Fibroblast of villous mesenchyme (primary cell): Measurements from ENCODE around the gene TET3. TPM values are rescaled to one million over a fixed set of nuclear protein-coding genes. Genes with fewer than 3 reads are reported as not detected.
A peak's percentile ranks its signal among the peaks of the same experiment; 100 is the strongest.

Source experiments
- DNase-seq: peaks from one replicate; pipeline ENCODE4 v3.0.0-alpha.2; 2010; ENCODE audit warnings: low read depth
- H3K4me3 ChIP-seq: 2 replicates; pipeline ENCODE4 v1.5.1; 2011; ENCODE audit warnings: low read depth, mild to moderate bottlenecking, low read length
- total RNA-seq: library from RNA; depleted of rRNA; stranded (reverse); fragments of >200 nt; gene quantifications from 2 replicates; pipeline ENCODE4 v1.2.3, GENCODE V29; 2012
- TF ChIP-seq, protein P1 (sequence below): IDR thresholded peaks from 2 replicates; pipeline ENCODE4 v1.5.1; 2012; ENCODE audit warnings: low read depth, mild to moderate bottlenecking, low read length; ENCODE audit not compliant: insufficient read depth

TET3 gene
- total RNA-seq, 1 donor: 5.6 TPM

DNA sequence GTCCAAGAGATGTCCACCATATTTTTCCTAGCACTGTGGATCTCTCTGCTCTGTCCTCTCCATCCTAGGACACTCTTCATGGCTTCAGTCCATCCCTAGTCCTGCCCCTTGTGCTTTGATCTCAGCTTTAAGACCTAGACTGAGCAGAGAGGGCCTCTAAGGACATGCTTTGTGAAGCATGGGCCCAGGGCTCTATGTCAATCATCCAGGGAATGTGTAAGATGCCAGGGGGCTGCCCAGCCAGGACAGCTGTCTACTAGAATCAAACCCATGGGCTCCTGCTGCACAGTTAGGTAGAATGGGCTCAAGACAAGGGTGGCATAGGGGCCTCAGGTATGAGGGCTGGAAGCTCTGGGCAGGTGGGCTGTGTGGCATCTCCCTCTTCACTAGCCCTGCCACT lies 24.9 kb downstream of the TET3 start:
- no peak overlapping the region for H3K4me3 ChIP-seq
- TF ChIP-seq, protein P1, sequence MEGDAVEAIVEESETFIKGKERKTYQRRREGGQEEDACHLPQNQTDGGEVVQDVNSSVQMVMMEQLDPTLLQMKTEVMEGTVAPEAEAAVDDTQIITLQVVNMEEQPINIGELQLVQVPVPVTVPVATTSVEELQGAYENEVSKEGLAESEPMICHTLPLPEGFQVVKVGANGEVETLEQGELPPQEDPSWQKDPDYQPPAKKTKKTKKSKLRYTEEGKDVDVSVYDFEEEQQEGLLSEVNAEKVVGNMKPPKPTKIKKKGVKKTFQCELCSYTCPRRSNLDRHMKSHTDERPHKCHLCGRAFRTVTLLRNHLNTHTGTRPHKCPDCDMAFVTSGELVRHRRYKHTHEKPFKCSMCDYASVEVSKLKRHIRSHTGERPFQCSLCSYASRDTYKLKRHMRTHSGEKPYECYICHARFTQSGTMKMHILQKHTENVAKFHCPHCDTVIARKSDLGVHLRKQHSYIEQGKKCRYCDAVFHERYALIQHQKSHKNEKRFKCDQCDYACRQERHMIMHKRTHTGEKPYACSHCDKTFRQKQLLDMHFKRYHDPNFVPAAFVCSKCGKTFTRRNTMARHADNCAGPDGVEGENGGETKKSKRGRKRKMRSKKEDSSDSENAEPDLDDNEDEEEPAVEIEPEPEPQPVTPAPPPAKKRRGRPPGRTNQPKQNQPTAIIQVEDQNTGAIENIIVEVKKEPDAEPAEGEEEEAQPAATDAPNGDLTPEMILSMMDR: no peak
- DNase-seq: no peak

DNA sequence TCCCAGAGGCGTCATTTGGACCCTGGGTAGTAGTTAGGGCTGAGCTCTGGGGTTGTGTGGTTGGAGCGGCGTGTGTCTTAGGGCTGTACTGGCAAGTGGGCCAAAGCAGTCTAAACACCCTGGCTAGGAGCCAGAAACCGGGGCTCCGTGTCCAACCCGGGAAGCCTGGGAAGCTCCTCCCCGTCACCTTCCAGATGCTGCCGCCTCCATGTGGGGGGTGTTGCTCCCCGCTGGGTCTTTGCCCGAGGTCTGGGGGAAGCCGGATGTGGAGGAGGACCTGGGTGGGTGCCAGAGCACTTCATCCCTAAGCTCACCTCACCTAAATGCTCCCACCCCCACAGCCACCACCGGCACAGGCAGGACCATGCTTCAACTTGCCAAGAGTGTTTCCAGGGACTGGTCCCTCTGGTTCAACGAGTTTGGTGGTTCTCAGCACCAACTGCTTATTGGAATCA lies 25.4 kb downstream of the TET3 start:
- no peak overlapping the region for H3K4me3 ChIP-seq
- DNase-seq: no peak
- TF ChIP-seq, protein P1: no peak

DNA sequence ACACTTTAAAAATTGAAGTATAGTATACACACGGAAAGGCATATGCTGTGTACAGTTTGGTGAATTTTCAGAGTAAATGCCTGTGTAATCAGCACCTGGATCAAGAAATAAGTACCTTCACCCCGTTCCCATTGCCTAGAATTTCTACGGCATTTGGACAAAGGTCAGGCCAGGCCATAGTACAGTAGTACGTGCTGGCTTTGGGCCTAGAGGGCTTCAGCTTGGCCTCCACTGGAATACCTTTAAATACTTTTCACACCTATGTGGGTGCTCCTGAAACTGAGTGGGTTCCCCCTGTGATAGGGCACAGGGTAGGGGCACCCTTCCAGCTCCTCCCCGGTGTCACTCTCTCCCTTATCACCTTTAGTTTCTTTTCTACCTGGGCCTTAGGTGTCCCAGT lies 26.5 kb downstream of the TET3 start:
- TF ChIP-seq, protein P1: no peak

DNA sequence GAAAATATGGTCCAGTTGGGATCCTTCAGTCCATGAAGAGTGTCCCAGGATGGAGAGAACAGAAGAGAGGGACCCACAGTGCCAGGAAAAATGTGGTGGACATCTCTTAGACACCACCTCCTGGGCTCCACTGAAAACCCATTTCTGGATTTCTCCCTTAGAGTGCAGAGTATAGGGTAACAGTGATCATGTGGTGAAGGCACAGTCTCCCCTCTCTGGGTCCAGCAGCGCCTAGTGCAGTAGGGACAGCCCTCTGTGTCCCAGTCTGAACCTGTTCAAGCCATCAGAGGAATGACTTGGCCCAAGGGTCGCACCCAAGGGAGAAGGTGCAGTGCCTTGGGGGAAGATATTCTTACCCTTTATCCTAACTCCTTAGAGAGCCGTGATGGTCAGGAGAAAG lies 30.1 kb downstream of the TET3 start:
- no peak overlapping the region for H3K4me3 ChIP-seq
- TF ChIP-seq, protein P1: no peak
- no peak for DNase-seq

More for the DNA sequence above, 26.5 kb downstream of the TET3 start:
- no peak overlapping the region for H3K4me3 ChIP-seq
- DNase-seq: no peak

DNA sequence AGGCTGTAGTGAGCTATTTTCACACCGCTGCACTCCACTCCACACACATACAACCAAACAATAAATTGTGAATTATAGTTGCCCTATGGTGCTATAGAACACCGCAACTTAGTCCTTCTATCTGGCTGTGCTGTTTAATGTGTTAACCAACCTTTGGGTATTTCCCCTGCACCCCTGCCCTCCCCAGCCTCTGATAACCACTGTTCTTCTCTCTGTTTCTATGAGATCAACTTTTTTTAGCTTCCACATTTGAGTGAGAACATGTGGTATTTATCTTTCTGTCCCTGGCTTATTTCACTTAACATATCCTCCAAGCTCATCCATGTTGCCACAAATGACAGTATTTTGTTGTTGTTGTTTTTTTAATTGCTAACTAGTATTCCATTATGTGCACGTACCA lies 32.5 kb downstream of the TET3 start:
- DNase-seq: no peak
- H3K4me3 ChIP-seq: no peak overlapping the region
- TF ChIP-seq, protein P1: no peak

DNA sequence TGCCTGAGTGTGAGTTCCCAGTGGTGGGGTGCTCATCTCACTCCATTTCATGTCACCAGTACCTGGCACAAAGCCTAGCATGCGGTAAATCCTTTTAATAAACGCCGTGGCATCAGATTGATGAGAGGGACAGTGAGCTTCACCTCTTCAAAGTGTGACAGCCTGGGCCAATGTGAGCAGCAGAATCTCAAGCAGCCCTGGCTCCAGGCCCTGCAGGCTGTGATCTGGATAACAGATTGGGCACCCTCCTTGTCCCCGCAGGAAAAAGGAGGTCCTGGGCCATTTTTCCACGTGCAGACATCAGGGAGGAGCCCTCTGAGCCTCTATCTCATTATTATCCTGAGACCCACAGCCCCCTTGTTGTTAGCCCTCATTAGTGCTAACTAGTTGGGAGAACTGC lies 34.8 kb downstream of the TET3 start:
- TF ChIP-seq, protein P1: no peak
- H3K4me3 ChIP-seq: no peak overlapping the region
- DNase-seq: no peak

DNA sequence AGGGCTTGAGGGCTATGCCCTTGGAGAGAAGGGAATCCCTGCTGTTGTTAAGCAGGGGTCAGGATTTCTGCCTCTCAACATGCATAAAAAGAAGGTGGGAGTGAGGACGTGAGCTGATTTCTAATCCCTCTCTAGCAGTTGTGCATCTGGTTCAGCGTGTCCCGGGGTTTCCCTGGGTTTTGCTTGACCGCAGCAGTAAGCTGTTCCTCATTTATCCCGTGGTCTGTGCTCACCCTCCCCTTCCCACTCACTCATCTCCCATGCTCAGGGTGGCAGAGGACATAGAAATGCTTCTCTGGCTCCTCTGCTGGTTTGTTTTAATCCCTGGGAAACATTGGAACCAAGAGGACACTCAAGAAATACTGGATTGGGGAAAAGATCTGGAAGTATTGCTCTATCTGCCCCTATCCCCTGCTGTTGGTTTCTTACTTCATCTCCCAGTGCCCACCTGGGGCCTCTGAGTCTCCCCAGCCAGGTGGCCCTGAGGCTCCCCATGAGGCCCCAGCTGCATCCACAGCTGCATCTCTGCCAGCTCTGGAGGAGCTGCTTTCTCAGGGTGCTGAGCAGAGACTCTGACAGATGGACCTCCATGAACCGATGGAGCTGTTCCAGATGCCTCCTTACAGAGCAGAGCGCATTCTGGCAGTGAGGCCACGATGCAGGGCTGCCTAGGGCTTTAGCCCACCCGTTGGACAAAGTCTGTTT lies 36.1 kb downstream of the TET3 start:
- H3K4me3 ChIP-seq: no peak overlapping the region
- TF ChIP-seq, protein P1: no peak
- peak; percentile 53 for DNase-seq
